K562 (cell line): ENCODE results near the gene TMOD2. TPM values are rescaled to one million over a fixed set of nuclear protein-coding genes. Genes with fewer than 3 reads are reported as not detected.

Experiments used
- ATF1 ChIP-seq, 2 experiments: fragments of 450-650 bp in 1 of 2; IDR thresholded peaks; 2 replicates each; pipeline ENCODE4 v1.6.1; 2016; ENCODE audit warnings: missing compliant biosample characterization in 1 of 2, missing genetic modification characterization in 1 of 2
- ELF4 ChIP-seq: fragments of 450-650 bp; formaldehyde crosslinking; IDR thresholded peaks from 2 replicates; pipeline ENCODE4 v1.4.0; 2022; ENCODE audit warnings: missing genetic modification characterization
- GTF2F1 ChIP-seq: IDR thresholded peaks from 2 replicates; pipeline ENCODE4 v1.6.1; 2011; ENCODE audit warnings: low read depth, low read length, improper control_type of control experiment
- HLTF ChIP-seq: fragments of 450-650 bp; IDR thresholded peaks from 2 replicates; pipeline ENCODE4 v1.6.1; 2016
- NRF1 ChIP-seq, 2 experiments: fragments of 450-650 bp; IDR thresholded peaks in 1 of 2; conservative IDR thresholded peaks in 1 of 2; 2 replicates each; pipeline ENCODE4 v1.6.1; 2014; ENCODE audit warnings: mild to moderate bottlenecking in 2 of 2
- PCBP1 ChIP-seq: fragments of 200-400 bp; formaldehyde crosslinking; IDR thresholded peaks from 2 replicates; pipeline ENCODE4 v1.6.1; 2018; ENCODE audit warnings: mild to moderate bottlenecking, low read depth, low read length; ENCODE audit not compliant: poor library complexity, severe bottlenecking
- RBM17 ChIP-seq: fragments of 200-400 bp; formaldehyde crosslinking; IDR thresholded peaks from 2 replicates; pipeline ENCODE4 v1.6.1; 2017; ENCODE audit warnings: low read depth, mild to moderate bottlenecking, low read length, borderline replicate concordance
- RNF2 ChIP-seq: sonication (generic); IDR thresholded peaks from 2 replicates; pipeline ENCODE4 v1.6.1; 2016
- SREBF2 ChIP-seq: sonication (generic); formaldehyde crosslinking; IDR thresholded peaks from 2 replicates; pipeline ENCODE4 v1.4.0; 2020; ENCODE audit warnings: mild to moderate bottlenecking, missing genetic modification reagents
- ZNF239 ChIP-seq: fragments of 250-450 bp; sonication (Bioruptor Pico); IDR thresholded peaks from 2 replicates; pipeline ENCODE4 v1.4.0; 2020; ENCODE audit warnings: mild to moderate bottlenecking
- ZZZ3 ChIP-seq: fragments of 450-650 bp; IDR thresholded peaks from 2 replicates; pipeline ENCODE4 v1.6.1; 2016; ENCODE audit warnings: antibody characterized with exemption, mild to moderate bottlenecking, moderate library complexity
- polyA plus RNA-seq, 8 experiments: library from polyadenylated mRNA; depleted of rRNA in 4 of 8; stranded (reverse) in 5 of 8; unstranded in 3 of 8; fragments of >200 nt; fragmentation: Nextera tagmentation in 2 of 8; fragmentation: Illumina TruSeq in 1 of 8; extraction: Ambion mirVana in 2 of 8; extraction: Trizol in 1 of 8; gene quantifications; 2 replicates each; pipeline versions ENCODE4 v1.2.1 to v1.2.3, GENCODE V29; 2011 to 2014; ENCODE audit warnings: inconsistent platforms in 1 of 8, missing spikeins in 1 of 8
- total RNA-seq, 7 experiments: library from RNA; depleted of rRNA in 6 of 7; stranded (reverse); fragments of >200 nt in 6 of 7; fragmentation: Illumina TruSeq in 2 of 7; extraction: Trizol in 2 of 7; gene quantifications; 2 replicates each; pipeline versions ENCODE4 v1.2.1 to v1.2.3, GENCODE V29; 2011 to 2021; ENCODE audit warnings: low replicate concordance in 1 of 7
- TF ChIP-seq, protein P1 (sequence below): fragments of 450-650 bp; formaldehyde crosslinking; IDR thresholded peaks from 2 replicates; pipeline ENCODE4 v1.4.0; 2022; ENCODE audit warnings: missing genetic modification characterization
- TF ChIP-seq, protein P2 (sequence below), 2 experiments: fragments of 200-800 bp in 1 of 2; sonication (Bioruptor generic) in 1 of 2; sonication (generic) in 1 of 2; formaldehyde crosslinking in 1 of 2; IDR thresholded peaks in 1 of 2; conservative IDR thresholded peaks in 1 of 2; 2 replicates each; pipeline versions ENCODE4 v1.5.0 to v1.6.1; 2016 to 2020; ENCODE audit warnings: missing compliant biosample characterization in 1 of 2, missing genetic modification characterization in 1 of 2, missing genetic modification reagents in 1 of 2
- TF ChIP-seq, protein P3 (sequence below), 2 experiments: fragments of 450-650 bp in 1 of 2; sonication (generic) in 1 of 2; formaldehyde crosslinking in 1 of 2; IDR thresholded peaks; 2 replicates each; pipeline versions ENCODE4 v1.7.1 to v1.9.0; 2016 to 2022; ENCODE audit warnings: inconsistent platforms in 1 of 2, mild to moderate bottlenecking in 1 of 2, missing genetic modification reagents in 1 of 2

TMOD2 gene
- total and polyA plus RNA-seq, 9 of the 15 experiments (the other 6 are each of a cell fraction or from before 2014, with no cell fraction given): 0.49 to 3.8 (median 3.0) TPM

DNA sequence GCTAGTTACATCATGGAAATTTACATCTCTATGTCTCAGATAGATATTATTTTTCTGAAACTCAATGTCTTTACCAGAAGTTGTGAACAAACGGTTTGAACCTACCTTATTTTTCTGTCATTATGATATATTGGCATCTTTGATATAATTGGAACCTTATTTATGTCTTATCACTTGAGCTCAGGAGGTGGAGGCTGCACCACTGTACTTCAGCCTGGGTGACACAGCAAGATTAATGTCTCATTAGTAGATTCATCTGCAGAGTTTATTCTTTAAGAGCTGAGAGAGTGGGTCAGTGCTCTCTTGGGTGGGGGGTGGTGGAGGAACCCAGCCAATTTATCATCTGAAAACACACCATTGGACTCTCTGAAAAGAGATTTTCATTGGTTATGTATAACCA is 48.7 kb upstream of the TMOD2 start (continued):
- TF ChIP-seq RBM17: no peak
- TF ChIP-seq PCBP1: no peak
- no peak for TF ChIP-seq ZNF239 (CRISPR knock-in tag)
- TF ChIP-seq HLTF: no peak
- TF ChIP-seq GTF2F1: no peak
- TF ChIP-seq RNF2: no peak
- TF ChIP-seq ZZZ3: no peak
- no peak for TF ChIP-seq SREBF2 (CRISPR knock-in tag)
- TF ChIP-seq NRF1 (conservative IDR thresholded peaks at IDR 0.05 in 1 of 2, IDR thresholded peaks at IDR 0.05 in 1 of 2): no peak
- TF ChIP-seq ATF1 (CRISPR knock-in tag; IDR thresholded peaks at IDR 0.05): no peak
- 0 out of 2 replicates have a peak, but pooled peaks have one; percentile 16 for TF ChIP-seq ATF1 (tag; IDR thresholded peaks at IDR 0.05)
- TF ChIP-seq, protein P1, sequence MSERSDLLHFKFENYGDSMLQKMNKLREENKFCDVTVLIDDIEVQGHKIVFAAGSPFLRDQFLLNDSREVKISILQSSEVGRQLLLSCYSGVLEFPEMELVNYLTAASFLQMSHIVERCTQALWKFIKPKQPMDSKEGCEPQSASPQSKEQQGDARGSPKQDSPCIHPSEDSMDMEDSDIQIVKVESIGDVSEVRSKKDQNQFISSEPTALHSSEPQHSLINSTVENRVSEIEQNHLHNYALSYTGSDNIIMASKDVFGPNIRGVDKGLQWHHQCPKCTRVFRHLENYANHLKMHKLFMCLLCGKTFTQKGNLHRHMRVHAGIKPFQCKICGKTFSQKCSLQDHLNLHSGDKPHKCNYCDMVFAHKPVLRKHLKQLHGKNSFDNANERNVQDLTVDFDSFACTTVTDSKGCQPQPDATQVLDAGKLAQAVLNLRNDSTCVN: no peak
- TF ChIP-seq ELF4: no peak
- TF ChIP-seq, protein P2, sequence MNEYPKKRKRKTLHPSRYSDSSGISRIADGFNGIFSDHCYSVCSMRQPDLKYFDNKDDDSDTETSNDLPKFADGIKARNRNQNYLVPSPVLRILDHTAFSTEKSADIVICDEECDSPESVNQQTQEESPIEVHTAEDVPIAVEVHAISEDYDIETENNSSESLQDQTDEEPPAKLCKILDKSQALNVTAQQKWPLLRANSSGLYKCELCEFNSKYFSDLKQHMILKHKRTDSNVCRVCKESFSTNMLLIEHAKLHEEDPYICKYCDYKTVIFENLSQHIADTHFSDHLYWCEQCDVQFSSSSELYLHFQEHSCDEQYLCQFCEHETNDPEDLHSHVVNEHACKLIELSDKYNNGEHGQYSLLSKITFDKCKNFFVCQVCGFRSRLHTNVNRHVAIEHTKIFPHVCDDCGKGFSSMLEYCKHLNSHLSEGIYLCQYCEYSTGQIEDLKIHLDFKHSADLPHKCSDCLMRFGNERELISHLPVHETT (CRISPR knock-in tag; conservative IDR thresholded peaks at IDR 0.05 in 1 of 2, IDR thresholded peaks at IDR 0.05 in 1 of 2): no peak
- TF ChIP-seq, protein P3, sequence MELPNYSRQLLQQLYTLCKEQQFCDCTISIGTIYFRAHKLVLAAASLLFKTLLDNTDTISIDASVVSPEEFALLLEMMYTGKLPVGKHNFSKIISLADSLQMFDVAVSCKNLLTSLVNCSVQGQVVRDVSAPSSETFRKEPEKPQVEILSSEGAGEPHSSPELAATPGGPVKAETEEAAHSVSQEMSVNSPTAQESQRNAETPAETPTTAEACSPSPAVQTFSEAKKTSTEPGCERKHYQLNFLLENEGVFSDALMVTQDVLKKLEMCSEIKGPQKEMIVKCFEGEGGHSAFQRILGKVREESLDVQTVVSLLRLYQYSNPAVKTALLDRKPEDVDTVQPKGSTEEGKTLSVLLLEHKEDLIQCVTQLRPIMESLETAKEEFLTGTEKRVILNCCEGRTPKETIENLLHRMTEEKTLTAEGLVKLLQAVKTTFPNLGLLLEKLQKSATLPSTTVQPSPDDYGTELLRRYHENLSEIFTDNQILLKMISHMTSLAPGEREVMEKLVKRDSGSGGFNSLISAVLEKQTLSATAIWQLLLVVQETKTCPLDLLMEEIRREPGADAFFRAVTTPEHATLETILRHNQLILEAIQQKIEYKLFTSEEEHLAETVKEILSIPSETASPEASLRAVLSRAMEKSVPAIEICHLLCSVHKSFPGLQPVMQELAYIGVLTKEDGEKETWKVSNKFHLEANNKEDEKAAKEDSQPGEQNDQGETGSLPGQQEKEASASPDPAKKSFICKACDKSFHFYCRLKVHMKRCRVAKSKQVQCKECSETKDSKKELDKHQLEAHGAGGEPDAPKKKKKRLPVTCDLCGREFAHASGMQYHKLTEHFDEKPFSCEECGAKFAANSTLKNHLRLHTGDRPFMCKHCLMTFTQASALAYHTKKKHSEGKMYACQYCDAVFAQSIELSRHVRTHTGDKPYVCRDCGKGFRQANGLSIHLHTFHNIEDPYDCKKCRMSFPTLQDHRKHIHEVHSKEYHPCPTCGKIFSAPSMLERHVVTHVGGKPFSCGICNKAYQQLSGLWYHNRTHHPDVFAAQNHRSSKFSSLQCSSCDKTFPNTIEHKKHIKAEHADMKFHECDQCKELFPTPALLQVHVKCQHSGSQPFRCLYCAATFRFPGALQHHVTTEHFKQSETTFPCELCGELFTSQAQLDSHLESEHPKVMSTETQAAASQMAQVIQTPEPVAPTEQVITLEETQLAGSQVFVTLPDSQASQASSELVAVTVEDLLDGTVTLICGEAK (IDR thresholded peaks at IDR 0.05): no peak
- TF ChIP-seq, protein P3 (CRISPR knock-in tag; IDR thresholded peaks at IDR 0.05): no peak
